Measurements from ENCODE around the gene DNAH12.
A peak's percentile ranks its signal among the peaks of the same experiment; 100 is the strongest.
"Not testable (repeated sequence)": the region's sequence is repeated elsewhere in the genome, so short reads cannot be mapped to it uniquely, and the experiment has no call there.

The DNAH12 gene

GRCh38 chr3:57411715-57412114, 132.4 kb downstream of the DNAH12 start:
- Mint-ChIP-seq H3K27ac (no peak overlapping the region), H3K27me3 (peaks cover 0 to 4% of the 10 kb centered on the region in 2 donors), H3K4me3 (no peak overlapping the region), H3K9me3 (no peaks in the 10 kb centered on the region), H3K36me3 (no peaks in the 10 kb centered on the region), H3K4me1 (no peaks in the 10 kb centered on the region)
- DNase-seq = no peak
- no peak for ATAC-seq (replicated peaks)

- ATAC-seq (replicated peaks) (no peak), DNase-seq (no peak)
- no peaks in the 10 kb centered on the region for H3K4me1 Mint-ChIP-seq
- no peak overlapping the region for H3K27ac Mint-ChIP-seq
- H3K27me3 Mint-ChIP-seq = peaks cover 0 to 4% of the 10 kb centered on the region in 2 donors
- no peak overlapping the region for H3K4me3 Mint-ChIP-seq
- no peaks in the 10 kb centered on the region for H3K9me3 Mint-ChIP-seq
- H3K36me3 Mint-ChIP-seq = no peaks in the 10 kb centered on the region
These were observed 134.7 kb downstream of the DNAH12 start for GRCh38 chr3:57409471-57409870.

DNA sequence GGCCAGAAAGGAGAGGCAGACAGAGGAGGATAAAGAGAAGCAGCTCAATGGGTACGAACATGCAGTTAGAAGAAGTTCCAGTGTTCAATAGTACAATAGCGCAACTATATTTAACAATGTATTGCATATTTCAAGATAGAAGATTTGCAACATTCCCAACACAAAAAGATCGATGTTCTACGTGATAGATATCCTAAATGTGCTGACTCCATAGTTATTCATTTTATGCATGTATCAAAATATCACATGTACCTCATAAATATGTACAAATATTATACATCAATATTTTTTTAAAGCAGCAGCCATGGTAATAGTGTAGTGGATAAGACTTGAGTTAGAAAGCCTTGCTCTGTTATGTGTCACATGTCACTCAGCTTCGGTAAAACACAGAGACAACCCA, 141.5 kb downstream of the DNAH12 start:
- H3K27ac Mint-ChIP-seq = no peak overlapping the region
- H3K9me3 Mint-ChIP-seq = peaks cover 3 to 6% of the 10 kb centered on the region in 2 donors
- H3K4me3 Mint-ChIP-seq = no peak overlapping the region
- no peaks in the 10 kb centered on the region for H3K27me3 Mint-ChIP-seq
- peaks cover 3 to 4% of the 10 kb centered on the region in 2 donors for H3K36me3 Mint-ChIP-seq
- H3K4me1 Mint-ChIP-seq = peaks cover under 1 to 5% of the 10 kb centered on the region in 2 donors
- no peak for ATAC-seq (replicated peaks)
- DNase-seq = no peak

DNA sequence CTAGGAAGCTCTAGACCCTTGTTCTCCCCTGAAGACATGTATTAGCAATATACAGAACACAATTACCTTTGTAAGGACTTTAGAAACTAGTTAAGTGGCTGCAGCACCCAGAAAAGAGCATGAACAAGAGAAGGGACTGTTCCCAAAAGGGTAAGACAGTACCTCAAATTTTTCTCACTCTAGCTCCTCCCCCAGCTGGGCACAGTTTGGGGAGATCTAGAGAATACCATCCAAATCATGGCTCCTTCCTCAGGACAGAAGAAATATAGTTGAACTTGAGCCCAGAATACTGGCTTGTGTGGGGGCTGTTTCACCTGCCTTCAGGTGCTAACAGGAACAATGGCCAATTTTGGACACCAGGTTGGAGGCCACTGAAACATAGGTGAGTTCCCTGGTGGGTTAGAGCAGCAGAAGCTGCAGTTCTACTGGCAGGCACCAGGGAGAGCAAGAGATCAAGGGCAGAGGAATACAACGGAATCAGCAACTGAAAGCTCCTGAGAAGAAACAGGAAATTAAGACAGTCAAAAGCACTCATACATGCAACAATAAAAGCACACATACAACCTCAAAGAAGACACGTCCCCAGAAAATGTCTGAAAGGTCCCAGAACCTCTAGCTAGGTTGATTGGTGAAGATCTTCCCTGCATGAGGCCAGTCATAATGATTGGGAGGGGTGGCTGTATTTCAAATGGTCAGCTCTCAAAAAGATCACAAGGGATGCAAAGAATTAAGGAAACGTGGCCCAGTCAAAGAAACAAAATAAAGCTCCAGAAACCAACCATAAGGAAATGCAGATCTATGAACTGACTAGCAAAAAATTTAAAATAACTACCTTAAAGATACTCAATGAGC, 146.7 kb downstream of the DNAH12 start:
- Mint-ChIP-seq H3K4me3 (peak overlapping the region; percentile 8 to 22), H3K27me3 (no peaks in the 10 kb centered on the region), H3K9me3 (peaks cover 3 to 6% of the 10 kb centered on the region in 2 donors), H3K4me1 (peaks cover 14 to 21% of the 10 kb centered on the region in 2 donors), H3K27ac (peak overlapping the region; percentile 10), H3K36me3 (peaks cover 3 to 4% of the 10 kb centered on the region in 2 donors)
- peak; percentile 57 for DNase-seq
- ATAC-seq (replicated peaks) = peak; percentile 97

DNA sequence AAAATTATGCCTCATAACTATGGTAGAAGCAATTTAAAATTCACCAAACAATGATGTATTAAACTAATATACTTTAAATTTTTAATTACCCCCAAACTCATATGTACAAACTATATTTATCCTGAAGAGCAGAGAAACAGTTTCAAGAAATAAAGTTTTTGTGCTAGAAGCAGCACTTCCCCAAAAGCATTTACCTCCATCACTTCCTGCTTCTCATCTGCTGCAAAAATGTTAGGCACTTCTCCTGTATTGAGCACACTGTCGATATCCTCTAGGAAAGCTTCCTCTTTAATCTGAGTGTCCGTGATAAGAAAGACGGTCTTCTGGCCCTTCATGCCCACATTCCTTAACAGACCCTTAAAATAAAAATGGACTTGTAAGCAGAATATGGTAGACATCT, 150.2 kb downstream of the DNAH12 start:
- Mint-ChIP-seq H3K27me3 (no peaks in the 10 kb centered on the region), H3K4me1 (peaks cover 14 to 21% of the 10 kb centered on the region in 2 donors), H3K36me3 (peaks cover 3 to 4% of the 10 kb centered on the region in 2 donors), H3K9me3 (peaks cover 2 to 3% of the 10 kb centered on the region in 2 donors), H3K27ac (peak overlapping the region; percentile 56), H3K4me3 (peak overlapping the region; percentile 56 to 61)
- no peak for DNase-seq
- peak in 1 of 2 donors; percentile 24 for ATAC-seq (replicated peaks)

DNA sequence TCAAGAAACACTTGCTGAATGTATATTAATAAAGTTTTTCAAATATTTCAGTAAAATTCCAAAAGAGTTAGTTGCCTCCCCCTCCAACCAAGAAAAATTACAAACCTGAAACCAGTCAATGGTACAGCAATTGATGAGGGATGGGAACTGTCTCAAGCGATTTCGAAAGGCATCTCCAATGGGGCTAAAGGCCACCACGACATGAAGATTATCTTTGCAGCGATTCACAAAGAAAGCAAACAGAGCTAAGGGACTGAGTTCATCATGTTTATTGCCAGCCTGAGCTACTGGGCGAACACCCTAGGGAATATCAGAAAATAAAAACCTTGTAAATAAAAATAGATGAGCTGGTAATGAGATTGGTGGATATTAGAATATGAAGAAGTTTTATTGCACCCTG, 152.4 kb downstream of the DNAH12 start:
- ATAC-seq (replicated peaks) (no peak), DNase-seq (no peak)
- Mint-ChIP-seq H3K4me1 (peaks cover 8 to 9% of the 10 kb centered on the region in 2 donors), H3K27me3 (no peaks in the 10 kb centered on the region), H3K9me3 (no peaks in the 10 kb centered on the region), H3K27ac (no peak overlapping the region), H3K36me3 (no peaks in the 10 kb centered on the region), H3K4me3 (no peak overlapping the region)

GRCh38 chr3:57389271-57389670, 154.9 kb downstream of the DNAH12 start:
- peaks cover 5 to 6% of the 10 kb centered on the region in 2 donors for H3K4me1 Mint-ChIP-seq
- H3K4me3 Mint-ChIP-seq = no peak overlapping the region
- DNase-seq = no peak
- ATAC-seq (replicated peaks) = no peak
- no peaks in the 10 kb centered on the region for H3K9me3 Mint-ChIP-seq
- no peaks in the 10 kb centered on the region for H3K36me3 Mint-ChIP-seq
- H3K27ac Mint-ChIP-seq = no peak overlapping the region
- H3K27me3 Mint-ChIP-seq = no peaks in the 10 kb centered on the region

- Mint-ChIP-seq H3K27me3 (no peaks in the 10 kb centered on the region), H3K27ac (no peak overlapping the region), H3K9me3 (no peaks in the 10 kb centered on the region), H3K4me3 (no peak overlapping the region), H3K4me1 (peaks cover 4 to 11% of the 10 kb centered on the region in 2 donors), H3K36me3 (no peaks in the 10 kb centered on the region)
- DNase-seq = no peak
- no peak for ATAC-seq (replicated peaks)
These were observed 157.8 kb downstream of the DNAH12 start for GRCh38 chr3:57386307-57386706.

DNA sequence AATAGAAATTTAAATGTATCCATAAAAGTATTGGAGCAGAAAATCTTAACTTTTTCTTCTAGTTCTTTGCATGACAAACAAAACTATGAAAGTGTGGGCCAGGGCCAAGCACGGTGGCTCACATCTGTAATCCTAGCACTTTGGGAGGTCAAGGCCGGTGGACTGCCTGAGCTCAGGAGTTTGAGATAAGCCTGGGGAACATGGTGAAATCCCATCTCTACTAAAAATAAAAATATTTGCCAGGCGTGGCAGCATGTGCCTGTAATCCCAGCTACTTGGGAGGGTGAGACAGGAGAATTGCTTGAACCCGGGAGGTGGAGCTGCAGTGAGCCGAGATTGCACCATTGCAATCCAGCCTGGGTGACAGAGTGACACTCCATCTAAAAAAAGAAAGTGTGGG, 158.6 kb downstream of the DNAH12 start:
- H3K9me3 Mint-ChIP-seq = no peaks in the 10 kb centered on the region
- no peaks in the 10 kb centered on the region for H3K36me3 Mint-ChIP-seq
- no peak overlapping the region for H3K4me3 Mint-ChIP-seq
- H3K27ac Mint-ChIP-seq = no peak overlapping the region
- no peaks in the 10 kb centered on the region for H3K27me3 Mint-ChIP-seq
- H3K4me1 Mint-ChIP-seq = peaks cover 4 to 11% of the 10 kb centered on the region in 2 donors
- ATAC-seq (replicated peaks) = no peak
- DNase-seq = no peak

- Mint-ChIP-seq H3K4me3 (no peak overlapping the region), H3K27ac (no peak overlapping the region), H3K9me3 (no peaks in the 10 kb centered on the region), H3K27me3 (no peaks in the 10 kb centered on the region), H3K36me3 (no peaks in the 10 kb centered on the region), H3K4me1 (peaks cover 4 to 11% of the 10 kb centered on the region in 2 donors)
- no peak for DNase-seq
- no peak for ATAC-seq (replicated peaks)
These were observed 160.3 kb downstream of the DNAH12 start for GRCh38 chr3:57383838-57384237.

GRCh38 chr3:57383406-57383805, 160.7 kb downstream of the DNAH12 start:
- Mint-ChIP-seq H3K27me3 (no peaks in the 10 kb centered on the region), H3K36me3 (no peaks in the 10 kb centered on the region), H3K4me3 (no peak overlapping the region), H3K27ac (no peak overlapping the region), H3K4me1 (peaks cover 4 to 11% of the 10 kb centered on the region in 2 donors), H3K9me3 (no peaks in the 10 kb centered on the region)
- DNase-seq = no peak
- no peak for ATAC-seq (replicated peaks)

DNA sequence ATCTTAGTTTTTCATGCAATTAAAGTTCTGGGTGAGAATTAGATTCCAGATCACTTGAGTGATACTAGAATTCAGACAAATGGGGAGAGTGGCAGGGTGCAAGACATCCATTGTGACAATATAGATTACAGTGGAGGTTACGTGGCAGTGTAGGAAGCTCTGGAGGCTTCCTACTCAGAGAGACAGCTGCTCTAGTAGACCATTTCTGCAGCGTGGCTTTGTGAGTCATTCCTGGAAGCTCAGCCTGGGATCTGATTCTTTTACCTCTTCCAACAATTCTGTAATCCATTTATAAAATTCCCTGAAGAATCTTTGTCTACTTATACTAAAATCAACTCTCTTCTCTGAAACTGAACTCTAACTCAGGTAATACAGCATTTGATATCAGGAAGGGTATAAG, 161.2 kb downstream of the DNAH12 start:
- peaks cover 4 to 11% of the 10 kb centered on the region in 2 donors for H3K4me1 Mint-ChIP-seq
- H3K9me3 Mint-ChIP-seq = no peaks in the 10 kb centered on the region
- no peaks in the 10 kb centered on the region for H3K27me3 Mint-ChIP-seq
- ATAC-seq (replicated peaks) = no peak
- no peak overlapping the region for H3K4me3 Mint-ChIP-seq
- no peaks in the 10 kb centered on the region for H3K36me3 Mint-ChIP-seq
- DNase-seq = no peak
- H3K27ac Mint-ChIP-seq = no peak overlapping the region

GRCh38 chr3:57370341-57370740, 173.8 kb downstream of the DNAH12 start:
- ATAC-seq (replicated peaks) (no peak), DNase-seq (no peak)
- H3K36me3 Mint-ChIP-seq = peaks cover 4 to 5% of the 10 kb centered on the region in 2 donors
- H3K27me3 Mint-ChIP-seq = no peaks in the 10 kb centered on the region
- no peak overlapping the region for H3K27ac Mint-ChIP-seq
- H3K4me3 Mint-ChIP-seq = no peak overlapping the region
- H3K4me1 Mint-ChIP-seq = no peaks in the 10 kb centered on the region
- H3K9me3 Mint-ChIP-seq = peaks cover 0 to 5% of the 10 kb centered on the region in 2 donors

DNA sequence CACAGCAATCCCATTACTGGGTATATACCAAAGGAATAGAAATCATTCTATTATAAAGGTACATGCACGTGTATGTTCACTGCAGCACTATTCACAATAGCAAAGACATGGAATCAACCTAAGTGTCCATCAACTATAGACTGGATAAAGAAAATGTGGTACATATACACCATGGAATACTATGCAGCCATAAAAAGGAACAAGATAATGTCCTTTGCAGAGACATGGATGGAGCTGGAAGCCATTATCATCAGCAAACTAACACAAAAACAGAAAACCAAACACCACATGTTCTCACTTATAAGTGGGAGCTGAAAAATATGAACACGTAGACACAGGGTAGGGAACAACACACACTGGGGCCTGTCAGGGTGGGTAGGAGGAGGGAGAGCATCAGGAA, 179.1 kb downstream of the DNAH12 start:
- not testable (repeated sequence) for H3K4me3 Mint-ChIP-seq; H3K4me1 Mint-ChIP-seq; H3K36me3 Mint-ChIP-seq; H3K27ac Mint-ChIP-seq; DNase-seq; ATAC-seq (replicated peaks); H3K9me3 Mint-ChIP-seq; H3K27me3 Mint-ChIP-seq

DNA sequence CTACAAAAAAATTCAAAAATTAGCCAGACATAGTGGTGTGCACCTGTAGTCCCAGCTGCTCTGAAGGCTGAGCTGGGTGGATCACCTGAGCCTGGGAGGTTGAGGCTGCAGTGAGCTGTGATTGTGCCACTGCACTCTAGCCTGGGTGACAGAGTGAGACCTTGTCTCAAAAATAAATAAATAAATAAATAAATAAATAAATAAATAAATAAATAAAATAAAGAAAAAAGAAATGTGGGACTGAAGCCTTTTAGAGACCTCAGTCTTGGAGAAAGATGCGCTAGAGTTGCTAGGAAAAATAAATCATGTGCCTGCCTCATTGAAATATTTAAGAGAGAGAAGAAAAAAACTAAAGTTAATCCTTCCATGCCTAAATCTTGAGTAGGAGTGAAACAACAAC, 187.9 kb downstream of the DNAH12 start:
- H3K4me1 Mint-ChIP-seq; ATAC-seq (replicated peaks); H3K36me3 Mint-ChIP-seq; H3K27ac Mint-ChIP-seq; H3K4me3 Mint-ChIP-seq; H3K9me3 Mint-ChIP-seq; H3K27me3 Mint-ChIP-seq; DNase-seq: not testable (repeated sequence)

Measured in stimulated activated naive B cell treated with anti-CD40 and anti-IgM and Interleukin-4, amounts not matched to agents 10 μg/mL and 1 μg/mL and 100 μg/mL, for 72 hours (primary cell).